GM18951 (cell line): ENCODE measurements around the gene FAM124B.

Source experiments
- POLR2A ChIP-seq: IDR thresholded peaks from 4 replicates; pipeline ENCODE4 v1.6.1; 2011; ENCODE audit warnings: mild to moderate bottlenecking; ENCODE audit not compliant: insufficient read length, insufficient read depth; ENCODE audit errors: extremely low read depth
- in situ Hi-C: fragments of 300-500 bp; cut with MboI; formaldehyde crosslinking; loops from one replicate; pipeline ENCODE4 v1.12.0; 2022; ENCODE audit warnings: low sequenced_read_pairs, mixed read lengths, inconsistent platforms; ENCODE audit not compliant: unreplicated experiment

Gene FAM124B

GRCh38 chr2:224401641-224402342 lies at the start of gene FAM124B:
Gene FAM124B, minus strand, starts transcription at chr2:224402107. Its CDS starts 339 bp downstream, at chr2:224401768.
- no peak for TF ChIP-seq POLR2A
- in situ Hi-C loops = no loop called here

- TF ChIP-seq POLR2A = no peak
Observed at GRCh38 chr2:224449212-224450147, 47.6 kb upstream of the FAM124B start.

DNA sequence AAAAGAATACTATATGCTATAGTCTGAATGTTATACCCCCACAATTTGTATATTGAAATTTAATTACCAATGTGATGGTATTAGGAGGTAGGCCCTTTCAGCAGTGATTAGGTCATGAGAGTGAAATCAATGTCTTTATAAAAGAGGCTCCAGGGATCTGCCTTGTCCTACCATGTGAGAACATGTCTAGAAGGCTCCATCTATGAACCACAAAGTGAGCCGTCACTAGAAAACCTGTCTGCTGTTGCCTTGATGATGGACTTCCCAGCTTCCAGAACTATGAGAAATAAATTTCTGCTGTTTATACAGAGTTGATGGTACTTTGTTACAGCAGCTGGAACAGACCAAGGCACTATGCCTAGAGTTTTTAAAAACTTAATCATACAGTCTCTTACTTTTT lies 46.3 kb upstream of the FAM124B start:
- no peak for TF ChIP-seq POLR2A
- in situ Hi-C loops = no loop called here

More at GRCh38 chr2:224449212-224450147, 47.6 kb upstream of the FAM124B start:
- in situ Hi-C loops = no loop called here

GRCh38 chr2:224444783-224445182 lies 42.9 kb upstream of the FAM124B start:
- TF ChIP-seq POLR2A = no peak

DNA sequence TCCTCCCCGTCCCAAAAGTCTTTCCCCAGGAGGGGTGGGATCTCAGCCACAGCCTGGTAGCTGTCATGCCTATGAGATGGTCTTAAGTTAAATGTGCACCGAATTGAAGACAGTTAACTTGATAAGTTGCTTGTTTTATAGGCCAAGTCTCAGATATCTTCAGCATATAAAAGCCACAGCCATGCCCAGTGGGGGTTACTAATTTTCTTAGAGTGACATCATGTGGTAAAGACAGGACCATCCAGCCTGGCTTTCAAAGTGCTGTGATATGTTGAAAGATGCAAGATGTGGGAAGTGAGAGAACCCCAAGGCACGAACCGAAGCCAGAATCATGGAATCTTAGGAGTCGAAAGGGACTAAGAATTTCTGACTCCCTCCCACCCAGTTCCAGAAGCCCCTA lies 42.1 kb upstream of the FAM124B start:
- TF ChIP-seq POLR2A = no peak
- in situ Hi-C loops = no loop called here

More at GRCh38 chr2:224444783-224445182, 42.9 kb upstream of the FAM124B start:
- in situ Hi-C loops = no loop called here

- no peak for TF ChIP-seq POLR2A
- in situ Hi-C loops = no loop called here
Observed at GRCh38 chr2:224442071-224442967, 40.4 kb upstream of the FAM124B start.

- in situ Hi-C loops = no loop called here
- TF ChIP-seq POLR2A = no peak
Observed at GRCh38 chr2:224440988-224441387, 39.1 kb upstream of the FAM124B start.

GRCh38 chr2:224438726-224439125 lies 36.8 kb upstream of the FAM124B start:
- in situ Hi-C loops = no loop called here
- TF ChIP-seq POLR2A = no peak

DNA sequence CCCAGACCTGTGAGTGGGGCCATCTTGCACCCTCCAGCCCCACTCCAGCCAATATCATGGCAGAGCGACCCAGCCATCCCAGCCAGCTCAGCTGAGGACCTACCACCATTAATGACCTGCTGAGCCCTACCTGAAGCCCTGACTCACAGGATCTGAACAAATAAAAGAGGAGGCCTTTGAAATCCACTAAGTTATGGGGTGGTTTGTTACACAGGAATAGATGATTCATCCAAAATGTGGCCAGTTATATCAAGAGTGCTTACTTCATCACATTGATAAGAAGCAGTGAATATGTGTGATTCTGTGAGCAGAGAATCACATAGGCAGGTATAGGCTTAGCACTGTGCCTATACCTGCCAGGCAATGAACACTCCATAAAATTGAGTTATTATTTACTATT lies 34.7 kb upstream of the FAM124B start:
- in situ Hi-C loops = no loop called here
- no peak for TF ChIP-seq POLR2A

GRCh38 chr2:224434618-224435017 lies 32.7 kb upstream of the FAM124B start:
- in situ Hi-C loops = no loop called here
- TF ChIP-seq POLR2A = no peak

- TF ChIP-seq POLR2A = no peak
- in situ Hi-C loops = no loop called here
Observed at GRCh38 chr2:224433442-224433841, 31.5 kb upstream of the FAM124B start.

- in situ Hi-C loops = no loop called here
- no peak for TF ChIP-seq POLR2A
Observed at GRCh38 chr2:224432003-224432579, 30.2 kb upstream of the FAM124B start.
